ENCODE results near the gene IDUA. TPM values are rescaled to one million over a fixed set of nuclear protein-coding genes. Genes with fewer than 3 reads are reported as not detected.

Gene IDUA
- total RNA-seq, 1 donor from 2014 or later, result 5.8 TPM

DNA sequence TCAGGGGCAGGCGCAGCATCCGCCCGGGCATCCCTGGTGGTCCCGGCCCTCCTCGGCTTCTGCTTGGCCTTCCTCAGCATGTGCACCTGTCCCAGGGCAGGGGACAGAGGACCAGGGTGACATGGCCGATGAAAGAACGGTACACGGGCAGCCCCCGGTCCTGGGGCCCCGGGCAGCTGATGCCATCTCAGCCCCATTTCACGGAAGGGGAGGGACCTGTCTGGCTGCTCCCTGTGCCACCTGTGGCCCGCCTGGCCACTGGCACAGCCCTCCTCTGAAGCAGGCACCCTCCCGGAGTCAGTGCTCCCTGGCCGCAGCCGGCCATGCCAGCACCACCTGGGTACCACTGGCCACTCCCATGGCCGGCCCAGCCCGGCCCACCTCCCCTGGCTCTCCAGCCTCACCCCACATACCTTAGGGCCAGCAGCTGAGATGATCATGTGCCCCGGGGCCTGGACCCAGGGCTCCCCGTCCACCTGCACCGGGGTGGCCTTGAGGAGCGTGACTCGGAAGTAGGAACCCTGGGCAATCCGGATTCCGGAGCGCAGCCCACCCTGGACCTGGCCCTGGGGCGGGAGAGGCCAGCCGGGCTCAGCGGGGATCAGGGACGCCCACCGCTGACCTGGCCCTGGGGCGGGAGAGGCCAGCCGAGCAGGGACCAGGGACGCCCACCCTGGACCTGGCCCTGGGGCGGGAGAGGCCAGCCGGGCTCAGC, 26.1 kb upstream of the IDUA start:
- no peak overlapping the region for H3K4me3 ChIP-seq (ENCODE audit: low read depth, low read length)
- TF ChIP-seq, protein P1, sequence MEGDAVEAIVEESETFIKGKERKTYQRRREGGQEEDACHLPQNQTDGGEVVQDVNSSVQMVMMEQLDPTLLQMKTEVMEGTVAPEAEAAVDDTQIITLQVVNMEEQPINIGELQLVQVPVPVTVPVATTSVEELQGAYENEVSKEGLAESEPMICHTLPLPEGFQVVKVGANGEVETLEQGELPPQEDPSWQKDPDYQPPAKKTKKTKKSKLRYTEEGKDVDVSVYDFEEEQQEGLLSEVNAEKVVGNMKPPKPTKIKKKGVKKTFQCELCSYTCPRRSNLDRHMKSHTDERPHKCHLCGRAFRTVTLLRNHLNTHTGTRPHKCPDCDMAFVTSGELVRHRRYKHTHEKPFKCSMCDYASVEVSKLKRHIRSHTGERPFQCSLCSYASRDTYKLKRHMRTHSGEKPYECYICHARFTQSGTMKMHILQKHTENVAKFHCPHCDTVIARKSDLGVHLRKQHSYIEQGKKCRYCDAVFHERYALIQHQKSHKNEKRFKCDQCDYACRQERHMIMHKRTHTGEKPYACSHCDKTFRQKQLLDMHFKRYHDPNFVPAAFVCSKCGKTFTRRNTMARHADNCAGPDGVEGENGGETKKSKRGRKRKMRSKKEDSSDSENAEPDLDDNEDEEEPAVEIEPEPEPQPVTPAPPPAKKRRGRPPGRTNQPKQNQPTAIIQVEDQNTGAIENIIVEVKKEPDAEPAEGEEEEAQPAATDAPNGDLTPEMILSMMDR (conservative IDR thresholded peaks at IDR 0.05; ENCODE audit: low read depth, low read length), result no peak

DNA sequence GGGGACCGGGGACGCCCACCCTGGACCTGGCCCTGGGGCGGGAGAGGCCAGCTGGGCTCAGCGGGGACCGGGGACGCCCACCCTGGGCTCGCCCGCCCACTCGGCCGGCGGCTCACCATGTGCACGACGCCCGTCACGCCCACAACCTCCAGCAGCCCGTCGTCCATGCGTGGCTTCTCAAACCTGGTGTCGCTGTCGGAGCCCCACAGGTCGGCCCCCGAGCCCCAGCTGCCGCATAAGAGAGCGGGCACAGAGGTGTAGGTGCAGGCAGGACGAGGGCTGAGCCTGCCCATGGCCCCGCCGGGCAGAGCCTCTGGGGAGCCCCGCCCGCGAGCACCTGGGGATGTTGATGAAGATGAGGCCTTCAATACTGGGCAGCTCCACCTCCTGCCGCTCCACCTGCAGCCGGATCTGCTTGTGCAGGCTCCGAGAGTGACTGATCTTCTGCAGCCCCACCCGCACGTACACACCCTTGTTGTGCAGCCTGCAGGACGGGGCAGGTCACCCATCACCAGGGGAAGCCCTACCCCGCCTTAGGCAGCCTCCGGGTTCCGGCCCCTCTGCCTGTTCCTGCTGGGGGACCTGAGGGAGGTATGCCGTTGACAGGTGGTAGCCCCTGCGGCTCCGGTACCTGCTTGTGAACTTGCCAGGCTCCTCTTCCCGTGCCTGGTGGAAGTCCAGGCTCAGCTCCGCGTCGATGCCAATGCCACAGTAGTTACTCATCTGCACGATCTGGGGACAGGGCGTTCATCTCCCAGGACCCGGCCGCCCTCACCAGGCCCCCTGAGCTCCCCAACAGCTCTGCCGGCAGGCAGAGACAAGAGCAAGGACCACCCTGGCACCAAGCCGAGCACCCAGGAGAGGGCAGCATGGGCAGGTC, 25.3 kb upstream of the IDUA start:
- TF ChIP-seq, protein P1 (conservative IDR thresholded peaks at IDR 0.05; ENCODE audit: low read depth, low read length), result no peak
- DNase-seq (ENCODE audit: low read depth), result no peak
- H3K4me3 ChIP-seq (ENCODE audit: low read depth, low read length), result no peak overlapping the region

More for the DNA sequence above, 26.1 kb upstream of the IDUA start:
- no peak for DNase-seq (ENCODE audit: low read depth)

DNA sequence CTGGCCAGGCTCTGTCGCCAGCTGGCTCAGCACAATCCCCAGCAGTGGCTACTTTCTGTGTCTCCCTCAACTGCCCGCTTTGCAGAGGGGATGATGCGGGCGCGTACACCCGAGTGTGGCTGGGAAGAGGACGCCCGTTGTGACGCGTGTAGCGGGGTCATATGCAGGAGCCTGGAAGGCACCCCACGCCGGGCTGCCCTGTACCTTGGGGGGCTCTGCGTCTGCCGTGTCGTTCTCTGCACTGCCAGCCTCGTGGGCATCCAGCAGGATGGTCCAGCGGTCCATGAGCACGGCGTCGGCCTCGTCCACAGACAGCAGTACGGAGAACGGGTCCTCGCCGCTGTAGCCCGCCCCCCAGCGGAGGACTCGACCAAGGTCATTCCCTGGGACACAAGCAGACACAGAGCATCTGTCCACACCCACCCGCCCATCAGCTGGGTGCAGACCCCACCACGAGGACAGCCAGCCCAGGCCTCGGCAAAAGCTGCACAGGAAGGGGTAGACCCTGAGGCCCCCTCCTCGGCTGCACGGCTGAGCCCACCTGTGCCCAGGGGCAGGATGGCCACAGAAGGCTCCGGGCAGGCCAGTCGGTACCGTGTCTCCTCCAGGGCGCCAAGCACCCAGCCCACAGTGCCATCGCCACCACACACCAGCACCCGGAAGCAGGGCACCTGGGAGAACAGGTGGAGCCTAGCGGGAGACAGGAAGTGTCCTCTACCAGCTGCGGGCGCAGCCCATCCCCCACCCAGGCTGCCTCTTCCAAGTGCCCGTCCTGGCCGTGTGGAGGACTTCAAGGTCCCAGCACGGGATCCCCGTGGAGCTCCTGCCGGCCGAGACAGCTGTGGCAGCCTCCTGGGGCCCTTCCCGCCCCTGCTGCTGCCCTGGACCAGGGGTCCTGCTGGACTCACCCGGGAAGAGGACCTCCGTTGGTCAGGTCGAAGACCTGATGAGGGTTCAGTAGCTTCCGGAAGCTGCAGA, 24.3 kb upstream of the IDUA start:
- DNase-seq (ENCODE audit: low read depth), result no peak
- no peak overlapping the region for H3K4me3 ChIP-seq (ENCODE audit: low read depth, low read length)
- TF ChIP-seq, protein P1 (conservative IDR thresholded peaks at IDR 0.05; ENCODE audit: low read depth, low read length), result no peak

DNA sequence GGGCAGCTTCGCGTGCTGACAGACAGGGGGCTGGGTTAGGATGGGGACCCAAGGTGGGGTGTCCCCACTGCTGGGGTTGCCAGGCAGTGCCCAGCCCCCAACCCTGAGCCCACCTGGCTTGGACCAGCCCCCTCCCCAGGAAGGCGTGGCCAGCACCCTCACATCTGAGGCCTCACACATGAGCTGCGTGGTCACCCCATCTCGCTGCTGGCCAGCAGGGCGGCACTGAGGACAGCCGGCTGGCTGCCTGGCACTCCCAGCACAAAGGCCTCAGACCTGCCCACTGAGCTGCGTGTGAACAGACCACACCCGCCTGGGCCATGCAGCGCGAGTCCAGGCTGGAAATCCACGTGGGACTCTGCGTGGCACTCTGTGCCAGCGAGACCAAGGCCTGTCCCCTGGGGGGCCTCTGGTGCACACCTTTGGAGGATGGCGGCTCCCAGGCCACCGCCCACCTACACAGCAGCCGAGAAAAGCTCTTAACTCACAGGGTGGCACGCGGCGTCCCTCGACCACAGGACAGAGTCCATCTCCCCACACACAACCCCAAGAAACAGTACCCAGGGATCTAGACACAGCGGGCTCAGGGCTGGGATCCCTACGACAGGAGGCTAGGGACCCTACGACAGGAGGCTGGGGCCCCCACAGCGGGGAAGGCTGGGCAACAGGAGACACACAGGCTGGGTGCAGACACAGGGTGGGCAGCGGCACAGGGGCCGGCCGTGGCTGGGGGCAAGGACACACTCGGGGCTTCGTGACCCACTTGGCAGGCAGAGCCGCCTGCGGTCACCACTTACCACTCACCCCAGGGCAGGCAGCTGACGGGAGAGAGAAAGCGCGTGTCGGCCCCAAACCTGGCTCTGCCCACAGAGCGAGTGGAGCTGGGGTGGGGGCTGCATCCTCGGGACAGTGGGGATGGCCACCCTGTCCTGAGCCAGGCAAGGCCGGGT, 23.3 kb upstream of the IDUA start:
- TF ChIP-seq, protein P1 (conservative IDR thresholded peaks at IDR 0.05; ENCODE audit: low read depth, low read length), result no peak
- no peak overlapping the region for H3K4me3 ChIP-seq (ENCODE audit: low read depth, low read length)
- no peak for DNase-seq (ENCODE audit: low read depth)

DNA sequence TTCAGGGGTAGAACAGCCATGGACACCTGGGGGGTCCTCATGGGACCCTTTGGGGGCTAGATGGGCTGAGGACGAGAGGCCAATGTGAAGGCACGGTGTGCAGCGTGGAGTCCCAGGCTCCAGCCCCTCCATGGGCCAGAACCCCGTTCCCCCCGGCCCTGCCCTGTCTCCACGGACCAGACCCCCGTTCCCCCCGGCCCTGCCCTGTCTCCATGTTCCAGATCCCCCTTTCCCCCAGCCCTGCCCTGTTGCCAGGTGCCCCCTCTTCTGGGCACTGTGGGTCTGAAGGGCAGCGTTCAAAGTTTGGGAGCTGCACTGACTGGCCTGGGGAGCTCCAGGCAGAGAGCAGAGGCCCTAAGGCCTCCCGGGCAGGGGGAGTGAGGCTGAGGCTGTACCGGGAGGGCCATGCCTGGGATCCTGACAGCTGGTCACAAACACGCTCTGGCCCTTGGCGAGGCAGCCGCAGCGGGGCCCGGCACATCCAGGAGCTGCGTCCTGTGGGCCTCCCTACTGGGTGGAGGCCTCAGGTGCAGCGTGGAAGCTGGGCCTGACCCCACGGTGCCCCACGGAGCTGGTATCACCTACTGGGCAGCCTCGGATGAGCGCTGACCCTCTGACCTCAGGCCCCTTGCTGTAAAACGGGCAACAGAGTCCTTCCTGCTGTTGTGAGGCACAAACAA, 22.4 kb upstream of the IDUA start:
- TF ChIP-seq, protein P1 (conservative IDR thresholded peaks at IDR 0.05; ENCODE audit: low read depth, low read length), result no peak
- H3K4me3 ChIP-seq (ENCODE audit: low read depth, low read length), result no peak overlapping the region
- no peak for DNase-seq (ENCODE audit: low read depth)
